GM12872 (cell line): ENCODE measurements around the gene HSD11B2.

Experiments
- CTCF ChIP-seq: IDR thresholded peaks from 3 replicates; pipeline ENCODE4 v1.5.1; 2011; ENCODE audit warnings: low read depth, mild to moderate bottlenecking, low read length, moderate library complexity; ENCODE audit not compliant: insufficient read depth

HSD11B2 gene

DNA sequence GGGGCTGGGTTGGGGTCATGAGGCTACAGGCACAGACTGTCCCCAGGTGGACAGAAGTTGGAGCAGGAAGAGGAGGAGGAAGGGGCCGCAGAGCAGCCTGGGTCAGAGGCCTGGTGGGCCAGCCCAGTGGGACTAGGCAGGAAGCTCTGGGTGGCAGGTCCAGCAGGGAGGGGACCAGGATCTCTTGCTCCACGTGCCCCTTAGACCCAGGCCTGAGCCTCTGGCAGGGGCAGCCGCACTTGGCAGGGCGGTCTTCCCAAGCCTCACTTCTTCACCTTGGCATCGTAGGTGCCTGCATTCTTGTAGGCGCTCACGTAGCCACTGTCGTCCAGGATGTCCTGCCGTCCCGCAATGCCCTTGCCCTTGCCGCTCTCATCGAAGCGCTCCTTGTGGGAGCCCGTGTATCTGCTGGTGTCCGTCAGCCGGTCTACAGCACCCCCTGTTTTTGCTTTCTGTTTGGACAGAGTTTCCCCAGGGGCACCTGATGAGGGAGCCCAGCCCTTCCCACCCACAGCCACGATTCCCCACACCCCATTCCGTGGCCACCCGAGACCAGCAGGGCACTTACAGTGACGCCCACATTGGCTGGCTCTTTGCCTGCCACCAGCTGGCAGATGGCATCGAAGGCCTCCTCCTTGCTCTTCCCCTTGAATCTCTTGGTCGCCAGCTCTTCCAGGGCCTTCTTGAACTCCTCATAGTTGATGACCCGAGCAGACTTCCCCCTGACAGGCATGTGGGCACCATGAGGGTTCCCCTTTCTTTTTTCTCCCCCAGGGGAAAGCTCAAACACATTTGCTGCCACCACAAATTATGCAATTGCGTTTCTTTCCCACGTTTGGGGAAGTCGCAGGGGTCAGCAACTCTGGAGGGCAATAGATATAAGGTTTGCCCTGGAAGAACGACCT, 40.8 kb upstream of the HSD11B2 start:
- no peak for TF ChIP-seq CTCF

DNA sequence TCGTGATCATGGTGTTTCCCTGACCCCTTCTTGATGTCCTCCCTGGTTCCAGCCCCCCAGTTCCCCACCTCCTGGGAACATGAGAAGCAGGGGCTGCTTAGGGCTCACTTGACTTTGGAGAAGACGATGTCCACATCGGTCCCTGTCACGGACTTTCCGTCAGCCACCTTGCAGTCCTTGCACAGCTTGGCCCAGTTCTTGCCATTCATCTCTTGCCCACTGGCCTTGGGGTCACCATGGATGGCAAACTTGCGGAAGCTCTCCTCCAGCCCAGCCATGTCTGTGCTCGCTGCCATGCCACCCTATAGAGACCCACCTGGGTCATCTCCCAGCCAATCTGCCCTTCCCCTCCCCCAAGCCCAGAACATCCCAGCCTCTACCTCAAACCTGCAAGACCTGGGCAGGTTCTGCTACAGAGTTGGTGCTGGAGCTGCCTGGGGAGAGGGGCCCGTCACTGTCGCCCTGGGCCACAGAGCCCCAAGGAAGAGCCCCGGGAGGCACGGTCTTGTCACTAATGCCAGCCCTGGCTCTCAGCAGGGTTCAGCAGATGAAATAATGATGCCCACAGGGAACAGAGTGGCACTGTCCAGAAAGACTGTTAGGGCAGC, 40.0 kb upstream of the HSD11B2 start:
- no peak for TF ChIP-seq CTCF

DNA sequence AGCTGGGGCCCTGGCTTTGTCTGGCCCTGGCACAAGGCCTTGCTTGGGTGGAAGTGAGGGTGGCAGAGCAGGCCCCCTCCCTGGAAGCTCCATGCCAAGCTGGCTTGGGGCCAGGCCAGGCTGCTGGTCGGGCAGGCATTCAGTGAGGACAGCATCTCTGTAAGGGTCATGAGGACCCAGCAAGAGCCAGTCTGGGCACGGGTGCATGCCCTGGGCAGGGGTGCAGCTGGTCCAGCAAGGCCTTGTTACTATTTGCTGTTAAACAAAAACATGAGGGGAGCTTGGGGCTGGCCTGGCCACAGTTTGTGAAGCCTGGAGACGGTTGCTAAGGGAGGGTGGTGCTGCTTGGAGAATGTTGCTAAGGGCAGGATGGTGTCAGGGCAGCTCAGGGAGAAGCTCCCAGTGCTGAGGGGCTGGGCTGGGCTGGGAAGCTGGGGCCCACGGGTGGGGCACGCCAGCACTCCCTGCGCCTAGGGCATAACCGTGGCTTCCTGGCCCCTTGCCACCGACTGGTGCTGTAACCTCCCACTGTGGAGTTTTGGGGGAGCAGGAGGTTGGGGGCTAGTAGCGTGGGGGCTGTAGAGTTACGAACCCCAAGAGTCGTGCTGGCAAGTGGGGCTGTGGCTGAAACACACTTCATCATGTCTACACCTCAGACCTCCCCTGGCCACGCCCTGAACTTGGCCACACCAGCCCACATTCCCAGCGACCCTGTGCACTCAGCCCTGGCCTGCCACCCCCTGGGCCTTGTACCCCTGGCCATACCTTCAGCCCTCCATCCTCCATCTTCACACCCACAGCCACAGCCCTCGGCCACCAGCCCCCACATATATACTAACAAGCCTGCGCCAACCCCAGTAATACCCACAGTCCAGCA, 39.3 kb upstream of the HSD11B2 start:
- no peak for TF ChIP-seq CTCF

GRCh38 chr16:67392301-67393059, 38.4 kb upstream of the HSD11B2 start:
- no peak for TF ChIP-seq CTCF

DNA sequence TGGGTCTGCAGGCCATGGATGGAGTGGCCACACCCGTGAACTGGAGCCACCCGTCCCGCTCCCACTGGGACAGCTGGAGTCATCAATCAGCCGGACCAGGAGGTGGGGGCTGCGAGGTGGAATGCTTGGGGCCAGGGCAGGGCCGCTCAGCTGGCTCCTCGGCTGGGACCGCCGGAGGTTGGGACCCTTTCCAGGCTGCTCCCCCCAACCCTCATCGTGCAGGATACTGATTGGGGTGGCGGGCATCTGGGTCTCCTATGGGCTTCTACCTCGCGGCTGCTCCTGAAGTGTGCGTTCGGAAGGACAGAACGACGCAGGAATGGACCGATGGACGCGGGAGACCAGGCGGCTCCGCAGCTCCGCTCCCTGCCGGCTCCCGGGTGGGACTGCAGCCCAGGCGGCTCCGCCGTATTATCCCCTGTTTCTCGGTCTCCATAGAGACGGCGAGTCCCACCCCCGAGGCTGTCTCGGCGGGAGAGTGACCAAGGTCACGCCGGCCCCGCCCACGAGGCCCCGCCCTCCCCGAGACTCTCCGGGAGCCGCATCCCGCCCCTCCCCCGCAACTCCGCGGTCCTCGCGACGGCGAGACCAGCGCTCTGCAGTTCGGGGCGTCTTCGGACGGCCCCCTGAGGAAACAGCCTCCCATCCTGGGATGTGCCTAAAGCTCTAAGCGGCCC, 37.7 kb upstream of the HSD11B2 start, which contains the start of gene TPPP3:
TPPP3 (minus strand) TSS at position 388 of the 677 bp plus-strand sequence. CDS start 2,387 bp downstream, outside the sequence.
- TF ChIP-seq CTCF: 0 out of 3 replicates have a peak, but pooled peaks have one; percentile 27

GRCh38 chr16:67393788-67394154, 37.1 kb upstream of the HSD11B2 start:
- TF ChIP-seq CTCF: no peak
